NCI-H1694 treated with DMSO at 0.1 percent for 48 hours (cell line): ENCODE data around the gene ZNF133.
"Not testable (repeated sequence)": the region's sequence is repeated elsewhere in the genome, so short reads cannot be mapped to it uniquely, and the experiment has no call there.

ENCODE experiments used
- DNase-seq: peaks from one replicate; lab custom pipeline; 2025; lab: John Stamatoyannopoulos, UW

Gene ZNF133

GRCh38 chr20:18287915-18288748 lies at the start of gene ZNF133:
TSS of gene ZNF133 (plus strand) at chr20:18288527. CDS start at chr20:18305687, 17,160 bp downstream.
- DNase-seq = peak; percentile 85

GRCh38 chr20:18240997-18241396 lies 47.3 kb upstream of the ZNF133 start:
- no peak for DNase-seq

GRCh38 chr20:18243802-18244201 lies 44.5 kb upstream of the ZNF133 start:
- DNase-seq = no peak

- not testable (repeated sequence) for DNase-seq
Measured at GRCh38 chr20:18248545-18248944, 39.8 kb upstream of the ZNF133 start.

GRCh38 chr20:18250217-18250616 lies 38.1 kb upstream of the ZNF133 start:
- DNase-seq = no peak

GRCh38 chr20:18252597-18253451 lies 35.5 kb upstream of the ZNF133 start:
- no peak for DNase-seq

- no peak for DNase-seq
Measured at GRCh38 chr20:18254615-18255014, 33.7 kb upstream of the ZNF133 start.

- no peak for DNase-seq
Measured at GRCh38 chr20:18255526-18255925, 32.8 kb upstream of the ZNF133 start.

- DNase-seq = no peak
Measured at GRCh38 chr20:18256440-18257090, 31.8 kb upstream of the ZNF133 start.

GRCh38 chr20:18258126-18258860 lies 30.0 kb upstream of the ZNF133 start:
- no peak for DNase-seq

GRCh38 chr20:18259730-18260129 lies 28.6 kb upstream of the ZNF133 start:
- DNase-seq = no peak

- no peak for DNase-seq
Measured at GRCh38 chr20:18263723-18264122, 24.6 kb upstream of the ZNF133 start.

- no peak for DNase-seq
Measured at GRCh38 chr20:18265441-18265840, 22.9 kb upstream of the ZNF133 start.

GRCh38 chr20:18266282-18266681 lies 22.0 kb upstream of the ZNF133 start:
- no peak for DNase-seq

GRCh38 chr20:18267815-18268214 lies 20.5 kb upstream of the ZNF133 start:
- no peak for DNase-seq

GRCh38 chr20:18271160-18271559 lies 17.2 kb upstream of the ZNF133 start:
- no peak for DNase-seq

- no peak for DNase-seq
Measured at GRCh38 chr20:18272451-18272850, 15.9 kb upstream of the ZNF133 start.

GRCh38 chr20:18273738-18274137 lies 14.6 kb upstream of the ZNF133 start:
- DNase-seq = no peak

- DNase-seq = not testable (repeated sequence)
Measured at GRCh38 chr20:18275960-18276359, 12.4 kb upstream of the ZNF133 start.

- peak; percentile 14 for DNase-seq
Measured at GRCh38 chr20:18276821-18277220, 11.5 kb upstream of the ZNF133 start.

GRCh38 chr20:18279242-18279641 lies 9.1 kb upstream of the ZNF133 start:
- DNase-seq = no peak
